HEK293 (cell line): Measurements from ENCODE around the gene ERCC1.
A peak's percentile ranks its signal among the peaks of the same experiment; 100 is the strongest.

Source experiments
- FEZF1 ChIP-seq: fragments of 450-650 bp; formaldehyde crosslinking; IDR thresholded peaks from 2 replicates; pipeline ENCODE4 v1.5.1; 2016; ENCODE audit warnings: missing biosample characterization, missing genetic modification characterization
- GFI1B ChIP-seq: fragments of 450-650 bp; formaldehyde crosslinking; IDR thresholded peaks from 2 replicates; pipeline ENCODE4 v1.5.1; 2016; ENCODE audit warnings: missing biosample characterization, missing genetic modification characterization
- GLIS1 ChIP-seq: fragments of 450-650 bp; formaldehyde crosslinking; IDR thresholded peaks from 2 replicates; pipeline ENCODE4 v1.5.1; 2016; ENCODE audit warnings: missing biosample characterization, missing genetic modification characterization
- HOXA7 ChIP-seq: sonication (generic); formaldehyde crosslinking; IDR thresholded peaks from 2 replicates; pipeline ENCODE4 v1.8.1; 2022; ENCODE audit warnings: missing genetic modification reagents, borderline replicate concordance
- HOXC10 ChIP-seq: sonication (generic); formaldehyde crosslinking; IDR thresholded peaks from 2 replicates; pipeline ENCODE4 v1.8.1; 2023; ENCODE audit warnings: mild to moderate bottlenecking, missing genetic modification reagents
- KLF1 ChIP-seq: fragments of 450-650 bp; formaldehyde crosslinking; IDR thresholded peaks from 2 replicates; pipeline ENCODE4 v1.5.1; 2016; ENCODE audit warnings: missing biosample characterization, missing genetic modification characterization
- WT1 ChIP-seq: fragments of 450-650 bp; formaldehyde crosslinking; IDR thresholded peaks from 2 replicates; pipeline ENCODE4 v1.5.1; 2016; ENCODE audit warnings: missing biosample characterization, missing genetic modification characterization
- ZBTB17 ChIP-seq: fragments of 450-650 bp; formaldehyde crosslinking; IDR thresholded peaks from 2 replicates; pipeline ENCODE4 v1.5.1; 2016; ENCODE audit warnings: missing biosample characterization, missing genetic modification characterization
- ZBTB20 ChIP-seq: fragments of 450-650 bp; formaldehyde crosslinking; IDR thresholded peaks from 2 replicates; pipeline ENCODE4 v1.5.1; 2016; ENCODE audit warnings: missing biosample characterization, missing genetic modification characterization
- ZBTB48 ChIP-seq: fragments of 450-650 bp; formaldehyde crosslinking; IDR thresholded peaks from 2 replicates; pipeline ENCODE4 v1.5.1; 2016; ENCODE audit warnings: missing biosample characterization, missing genetic modification characterization
- ZBTB7A ChIP-seq: fragments of 450-650 bp; formaldehyde crosslinking; IDR thresholded peaks from 2 replicates; pipeline ENCODE4 v1.5.1; 2016; ENCODE audit warnings: low read depth, missing biosample characterization, missing genetic modification characterization
- ZFHX2 ChIP-seq: fragments of 450-650 bp; formaldehyde crosslinking; conservative IDR thresholded peaks from 2 replicates; pipeline ENCODE4 v1.5.1; 2016; ENCODE audit warnings: missing biosample characterization, missing genetic modification characterization
- ZFP37 ChIP-seq: fragments of 450-650 bp; formaldehyde crosslinking; IDR thresholded peaks from 2 replicates; pipeline ENCODE4 v1.5.1; 2016; ENCODE audit warnings: missing biosample characterization, missing genetic modification characterization
- ZIC2 ChIP-seq: fragments of 450-650 bp; formaldehyde crosslinking; IDR thresholded peaks from 2 replicates; pipeline ENCODE4 v1.5.1; 2016; ENCODE audit warnings: missing biosample characterization, missing genetic modification characterization
- ZNF121 ChIP-seq: fragments of 450-650 bp; formaldehyde crosslinking; IDR thresholded peaks from 2 replicates; pipeline ENCODE4 v1.5.1; 2016; ENCODE audit warnings: missing biosample characterization, missing genetic modification characterization
- ZNF140 ChIP-seq: fragments of 450-650 bp; formaldehyde crosslinking; IDR thresholded peaks from 2 replicates; pipeline ENCODE4 v1.5.1; 2016; ENCODE audit warnings: missing biosample characterization, missing genetic modification characterization
- ZNF302 ChIP-seq: fragments of 450-650 bp; formaldehyde crosslinking; IDR thresholded peaks from 2 replicates; pipeline ENCODE4 v1.5.1; 2016; ENCODE audit warnings: missing biosample characterization, missing genetic modification characterization, low read depth
- ZNF335 ChIP-seq: fragments of 450-650 bp; formaldehyde crosslinking; conservative IDR thresholded peaks from 2 replicates; pipeline ENCODE4 v1.5.1; 2016; ENCODE audit warnings: missing biosample characterization, missing genetic modification characterization
- ZNF366 ChIP-seq: fragments of 450-650 bp; formaldehyde crosslinking; conservative IDR thresholded peaks from 2 replicates; pipeline ENCODE4 v1.5.1; 2016; ENCODE audit warnings: missing biosample characterization, missing genetic modification characterization
- ZNF600 ChIP-seq: fragments of 450-650 bp; formaldehyde crosslinking; IDR thresholded peaks from 2 replicates; pipeline ENCODE4 v1.5.1; 2016; ENCODE audit warnings: missing biosample characterization, missing genetic modification characterization
- ZNF621 ChIP-seq: fragments of 450-650 bp; formaldehyde crosslinking; IDR thresholded peaks from 2 replicates; pipeline ENCODE4 v1.5.1; 2017; ENCODE audit warnings: missing biosample characterization, missing genetic modification characterization
- ZNF660 ChIP-seq: fragments of 450-650 bp; IDR thresholded peaks from 2 replicates; pipeline ENCODE4 v1.5.1; 2018; ENCODE audit warnings: missing biosample characterization, mild to moderate bottlenecking, missing genetic modification characterization
- ZNF785 ChIP-seq: fragments of 450-650 bp; formaldehyde crosslinking; IDR thresholded peaks from 2 replicates; pipeline ENCODE4 v1.5.1; 2016; ENCODE audit warnings: missing biosample characterization, missing genetic modification characterization
- ZNF791 ChIP-seq: fragments of 450-650 bp; formaldehyde crosslinking; IDR thresholded peaks from 2 replicates; pipeline ENCODE4 v1.5.1; 2016; ENCODE audit warnings: missing biosample characterization, missing genetic modification characterization
- ZXDB ChIP-seq: fragments of 450-650 bp; formaldehyde crosslinking; IDR thresholded peaks from 2 replicates; pipeline ENCODE4 v1.5.1; 2016; ENCODE audit warnings: missing biosample characterization, missing genetic modification characterization
- TF ChIP-seq, protein P1 (sequence below): fragments of 450-650 bp; formaldehyde crosslinking; IDR thresholded peaks from 2 replicates; pipeline ENCODE4 v1.5.1; 2016; ENCODE audit warnings: missing biosample characterization, missing genetic modification characterization
- TF ChIP-seq, protein P2 (sequence below): fragments of 450-650 bp; formaldehyde crosslinking; IDR thresholded peaks from 2 replicates; pipeline ENCODE4 v1.5.1; 2016; ENCODE audit warnings: missing biosample characterization, missing genetic modification characterization
- TF ChIP-seq, protein P3 (sequence below): fragments of 450-650 bp; formaldehyde crosslinking; IDR thresholded peaks from 2 replicates; pipeline ENCODE4 v1.5.1; 2016; ENCODE audit warnings: missing biosample characterization, missing genetic modification characterization
- TF ChIP-seq, protein P4 (sequence below): fragments of 450-650 bp; formaldehyde crosslinking; IDR thresholded peaks from 2 replicates; pipeline ENCODE4 v1.5.1; 2016; ENCODE audit warnings: missing biosample characterization, missing genetic modification characterization
- TF ChIP-seq, protein P5 (sequence below): fragments of 450-650 bp; formaldehyde crosslinking; IDR thresholded peaks from 2 replicates; pipeline ENCODE4 v1.5.1; 2017; ENCODE audit warnings: missing biosample characterization, missing genetic modification characterization

The ERCC1 gene

DNA sequence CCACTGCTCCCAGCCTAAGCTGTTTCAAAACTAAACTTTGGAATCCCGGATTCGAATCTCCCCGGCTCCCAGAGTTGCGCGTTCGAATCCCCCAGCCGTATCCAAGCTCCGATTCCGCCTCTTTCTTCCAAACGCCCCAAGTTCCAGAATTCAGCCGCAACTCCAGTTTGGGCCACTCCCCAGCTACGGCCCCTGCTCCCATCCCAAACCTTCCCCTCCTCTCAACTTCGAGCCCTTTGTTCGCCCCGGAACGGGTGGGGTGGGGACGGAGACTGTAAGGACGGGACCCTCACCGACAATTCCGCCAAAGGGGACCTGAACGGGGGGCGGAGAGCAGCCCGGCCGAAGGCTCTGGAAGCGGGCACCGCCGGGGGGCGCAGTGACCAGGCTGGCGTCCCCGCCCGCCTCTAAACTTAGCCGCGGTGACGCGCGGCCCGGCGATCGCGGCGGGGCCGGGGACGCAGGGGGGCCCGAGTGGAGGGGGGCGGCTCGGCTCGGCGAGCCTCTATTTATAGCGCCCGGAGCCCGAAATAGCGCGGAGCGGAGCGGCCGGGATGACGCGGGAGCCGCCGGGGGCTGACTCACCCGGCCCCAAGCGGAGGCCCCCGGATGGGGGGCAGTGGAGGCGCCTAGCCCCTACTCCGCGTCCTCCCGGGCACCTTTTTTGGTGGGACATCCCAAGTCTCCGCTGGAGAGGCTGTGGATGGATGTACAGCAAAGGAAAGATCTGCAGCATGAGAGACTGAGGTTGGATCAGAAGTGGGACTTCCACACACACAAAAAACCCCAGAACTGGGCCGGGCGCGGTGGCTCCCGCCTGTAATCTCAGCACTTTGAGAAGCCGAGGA, 4.9 kb upstream of the ERCC1 start (continued):
- TF ChIP-seq, protein P1, sequence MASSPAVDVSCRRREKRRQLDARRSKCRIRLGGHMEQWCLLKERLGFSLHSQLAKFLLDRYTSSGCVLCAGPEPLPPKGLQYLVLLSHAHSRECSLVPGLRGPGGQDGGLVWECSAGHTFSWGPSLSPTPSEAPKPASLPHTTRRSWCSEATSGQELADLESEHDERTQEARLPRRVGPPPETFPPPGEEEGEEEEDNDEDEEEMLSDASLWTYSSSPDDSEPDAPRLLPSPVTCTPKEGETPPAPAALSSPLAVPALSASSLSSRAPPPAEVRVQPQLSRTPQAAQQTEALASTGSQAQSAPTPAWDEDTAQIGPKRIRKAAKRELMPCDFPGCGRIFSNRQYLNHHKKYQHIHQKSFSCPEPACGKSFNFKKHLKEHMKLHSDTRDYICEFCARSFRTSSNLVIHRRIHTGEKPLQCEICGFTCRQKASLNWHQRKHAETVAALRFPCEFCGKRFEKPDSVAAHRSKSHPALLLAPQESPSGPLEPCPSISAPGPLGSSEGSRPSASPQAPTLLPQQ: peak; percentile 27; the same call in 1 of the 2 replicates
- TF ChIP-seq KLF1 (tag by site-specific recombination) (peak; percentile 30), HOXA7 (CRISPR knock-in tag) (no peak), ZFP37 (tag by site-specific recombination) (peak; percentile 76; the same call in 1 of the 2 replicates), ZNF335 (tag by site-specific recombination) (peak; percentile 58), ZNF660 (tag by site-specific recombination) (no peak), ZXDB (tag by site-specific recombination) (peak; percentile 21), ZBTB20 (peak; percentile 23; the same call in 1 of the 2 replicates), ZFHX2 (tag by site-specific recombination) (no peak), GFI1B (no peak), ZNF302 (tag by site-specific recombination) (no peak), ZBTB17 (tag by site-specific recombination) (no peak), ZNF366 (no peak), FEZF1 (tag by site-specific recombination) (no peak), WT1 (no peak), ZNF791 (tag by site-specific recombination) (no peak), ZNF140 (tag by site-specific recombination) (no peak), ZNF785 (tag by site-specific recombination) (0 out of 2 replicates have a peak, but pooled peaks have one; percentile 35), HOXC10 (CRISPR knock-in tag) (no peak), ZNF600 (no peak), ZBTB48 (tag by site-specific recombination) (peak; percentile 41; the same call in 1 of the 2 replicates), ZBTB7A (tag by site-specific recombination) (no peak; the same call in 1 of the 2 replicates), GLIS1 (tag by site-specific recombination) (peak; percentile 85), ZNF121 (peak; percentile 45; the same call in 1 of the 2 replicates), ZIC2 (no peak), ZNF621 (tag by site-specific recombination) (no peak)
- TF ChIP-seq, protein P2, sequence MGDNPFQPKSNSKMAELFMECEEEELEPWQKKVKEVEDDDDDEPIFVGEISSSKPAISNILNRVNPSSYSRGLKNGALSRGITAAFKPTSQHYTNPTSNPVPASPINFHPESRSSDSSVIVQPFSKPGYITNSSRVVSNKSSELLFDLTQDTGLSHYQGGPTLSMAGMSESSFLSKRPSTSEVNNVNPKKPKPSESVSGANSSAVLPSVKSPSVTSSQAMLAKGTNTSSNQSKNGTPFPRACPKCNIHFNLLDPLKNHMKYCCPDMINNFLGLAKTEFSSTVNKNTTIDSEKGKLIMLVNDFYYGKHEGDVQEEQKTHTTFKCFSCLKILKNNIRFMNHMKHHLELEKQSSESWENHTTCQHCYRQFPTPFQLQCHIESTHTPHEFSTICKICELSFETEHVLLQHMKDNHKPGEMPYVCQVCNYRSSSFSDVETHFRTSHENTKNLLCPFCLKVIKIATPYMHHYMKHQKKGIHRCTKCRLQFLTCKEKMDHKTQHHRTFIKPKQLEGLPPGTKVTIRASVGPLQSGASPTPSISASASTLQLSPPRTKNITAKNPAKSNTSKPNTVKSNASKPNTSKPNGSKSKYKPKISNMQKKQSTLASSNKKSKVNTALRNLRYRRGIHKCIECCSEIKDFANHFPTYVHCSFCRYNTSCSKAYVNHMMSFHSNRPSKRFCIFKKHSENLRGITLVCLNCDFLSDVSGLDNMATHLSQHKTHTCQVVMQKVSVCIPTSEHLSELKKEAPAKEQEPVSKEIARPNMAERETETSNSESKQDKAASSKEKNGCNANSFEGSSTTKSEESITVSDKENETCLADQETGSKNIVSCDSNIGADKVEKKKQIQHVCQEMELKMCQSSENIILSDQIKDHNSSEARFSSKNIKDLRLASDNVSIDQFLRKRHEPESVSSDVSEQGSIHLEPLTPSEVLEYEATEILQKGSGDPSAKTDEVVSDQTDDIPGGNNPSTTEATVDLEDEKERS (tag by site-specific recombination): peak; percentile 88
- TF ChIP-seq, protein P3, sequence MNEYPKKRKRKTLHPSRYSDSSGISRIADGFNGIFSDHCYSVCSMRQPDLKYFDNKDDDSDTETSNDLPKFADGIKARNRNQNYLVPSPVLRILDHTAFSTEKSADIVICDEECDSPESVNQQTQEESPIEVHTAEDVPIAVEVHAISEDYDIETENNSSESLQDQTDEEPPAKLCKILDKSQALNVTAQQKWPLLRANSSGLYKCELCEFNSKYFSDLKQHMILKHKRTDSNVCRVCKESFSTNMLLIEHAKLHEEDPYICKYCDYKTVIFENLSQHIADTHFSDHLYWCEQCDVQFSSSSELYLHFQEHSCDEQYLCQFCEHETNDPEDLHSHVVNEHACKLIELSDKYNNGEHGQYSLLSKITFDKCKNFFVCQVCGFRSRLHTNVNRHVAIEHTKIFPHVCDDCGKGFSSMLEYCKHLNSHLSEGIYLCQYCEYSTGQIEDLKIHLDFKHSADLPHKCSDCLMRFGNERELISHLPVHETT (tag by site-specific recombination): no peak
- TF ChIP-seq, protein P4, sequence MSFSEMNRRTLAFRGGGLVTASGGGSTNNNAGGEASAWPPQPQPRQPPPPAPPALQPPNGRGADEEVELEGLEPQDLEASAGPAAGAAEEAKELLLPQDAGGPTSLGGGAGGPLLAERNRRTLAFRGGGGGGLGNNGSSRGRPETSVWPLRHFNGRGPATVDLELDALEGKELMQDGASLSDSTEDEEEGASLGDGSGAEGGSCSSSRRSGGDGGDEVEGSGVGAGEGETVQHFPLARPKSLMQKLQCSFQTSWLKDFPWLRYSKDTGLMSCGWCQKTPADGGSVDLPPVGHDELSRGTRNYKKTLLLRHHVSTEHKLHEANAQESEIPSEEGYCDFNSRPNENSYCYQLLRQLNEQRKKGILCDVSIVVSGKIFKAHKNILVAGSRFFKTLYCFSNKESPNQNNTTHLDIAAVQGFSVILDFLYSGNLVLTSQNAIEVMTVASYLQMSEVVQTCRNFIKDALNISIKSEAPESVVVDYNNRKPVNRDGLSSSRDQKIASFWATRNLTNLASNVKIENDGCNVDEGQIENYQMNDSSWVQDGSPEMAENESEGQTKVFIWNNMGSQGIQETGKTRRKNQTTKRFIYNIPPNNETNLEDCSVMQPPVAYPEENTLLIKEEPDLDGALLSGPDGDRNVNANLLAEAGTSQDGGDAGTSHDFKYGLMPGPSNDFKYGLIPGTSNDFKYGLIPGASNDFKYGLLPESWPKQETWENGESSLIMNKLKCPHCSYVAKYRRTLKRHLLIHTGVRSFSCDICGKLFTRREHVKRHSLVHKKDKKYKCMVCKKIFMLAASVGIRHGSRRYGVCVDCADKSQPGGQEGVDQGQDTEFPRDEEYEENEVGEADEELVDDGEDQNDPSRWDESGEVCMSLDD: peak; percentile 66; the same call in 1 of the 2 replicates
- TF ChIP-seq, protein P5, sequence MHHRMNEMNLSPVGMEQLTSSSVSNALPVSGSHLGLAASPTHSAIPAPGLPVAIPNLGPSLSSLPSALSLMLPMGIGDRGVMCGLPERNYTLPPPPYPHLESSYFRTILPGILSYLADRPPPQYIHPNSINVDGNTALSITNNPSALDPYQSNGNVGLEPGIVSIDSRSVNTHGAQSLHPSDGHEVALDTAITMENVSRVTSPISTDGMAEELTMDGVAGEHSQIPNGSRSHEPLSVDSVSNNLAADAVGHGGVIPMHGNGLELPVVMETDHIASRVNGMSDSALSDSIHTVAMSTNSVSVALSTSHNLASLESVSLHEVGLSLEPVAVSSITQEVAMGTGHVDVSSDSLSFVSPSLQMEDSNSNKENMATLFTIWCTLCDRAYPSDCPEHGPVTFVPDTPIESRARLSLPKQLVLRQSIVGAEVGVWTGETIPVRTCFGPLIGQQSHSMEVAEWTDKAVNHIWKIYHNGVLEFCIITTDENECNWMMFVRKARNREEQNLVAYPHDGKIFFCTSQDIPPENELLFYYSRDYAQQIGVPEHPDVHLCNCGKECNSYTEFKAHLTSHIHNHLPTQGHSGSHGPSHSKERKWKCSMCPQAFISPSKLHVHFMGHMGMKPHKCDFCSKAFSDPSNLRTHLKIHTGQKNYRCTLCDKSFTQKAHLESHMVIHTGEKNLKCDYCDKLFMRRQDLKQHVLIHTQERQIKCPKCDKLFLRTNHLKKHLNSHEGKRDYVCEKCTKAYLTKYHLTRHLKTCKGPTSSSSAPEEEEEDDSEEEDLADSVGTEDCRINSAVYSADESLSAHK: peak; percentile 67
